AG08396 (cell line): ENCODE measurements around the gene DPEP1.

Experiments
- DNase-seq: peaks from one replicate; pipeline ENCODE4 v3.0.0; 2012; ENCODE audit warnings: low spot score, mixed read lengths

DPEP1 gene

GRCh38 chr16:89599451-89599858, 14.0 kb upstream of the DPEP1 start:
- no peak for DNase-seq

GRCh38 chr16:89599902-89600301, 13.5 kb upstream of the DPEP1 start:
- DNase-seq = no peak

- no peak for DNase-seq
Measured at GRCh38 chr16:89600427-89600826, 13.0 kb upstream of the DPEP1 start.

GRCh38 chr16:89600956-89601355, 12.5 kb upstream of the DPEP1 start:
- DNase-seq = no peak

- DNase-seq = no peak
Measured at GRCh38 chr16:89601906-89602272, 11.6 kb upstream of the DPEP1 start.

- peak; percentile 91 for DNase-seq
Measured at GRCh38 chr16:89602273-89602951, 11.0 kb upstream of the DPEP1 start.

- no peak for DNase-seq
Measured at GRCh38 chr16:89602952-89603590, 10.4 kb upstream of the DPEP1 start.

- no peak for DNase-seq
Measured at GRCh38 chr16:89604764-89605163, 8.7 kb upstream of the DPEP1 start.

GRCh38 chr16:89605186-89605970, 8.1 kb upstream of the DPEP1 start:
- DNase-seq = no peak

GRCh38 chr16:89606006-89606405, 7.4 kb upstream of the DPEP1 start:
- no peak for DNase-seq

- DNase-seq = no peak
Measured at GRCh38 chr16:89607453-89607852, 6.0 kb upstream of the DPEP1 start.

GRCh38 chr16:89607937-89608740, 5.3 kb upstream of the DPEP1 start:
- no peak for DNase-seq

GRCh38 chr16:89610108-89610453, 3.4 kb upstream of the DPEP1 start:
- DNase-seq = no peak

- DNase-seq = no peak
Measured at GRCh38 chr16:89612415-89613166, 851 bp upstream of the DPEP1 start.

GRCh38 chr16:89613954-89614459, 565 bp downstream of the DPEP1 start:
- no peak for DNase-seq

- no peak for DNase-seq
Measured at GRCh38 chr16:89615176-89615575, 1.7 kb downstream of the DPEP1 start.

GRCh38 chr16:89615596-89616090, 2.2 kb downstream of the DPEP1 start:
- DNase-seq = peak; percentile 60

GRCh38 chr16:89616623-89617022, 3.2 kb downstream of the DPEP1 start:
- DNase-seq = no peak

GRCh38 chr16:89617036-89617435, 3.6 kb downstream of the DPEP1 start:
- DNase-seq = no peak

- no peak for DNase-seq
Measured at GRCh38 chr16:89618109-89618998, 4.9 kb downstream of the DPEP1 start.
